Left renal pelvis (tissue), 4 donors: ENCODE measurements around the gene KXD1. TPM values are rescaled to one million over a fixed set of nuclear protein-coding genes. Genes with fewer than 3 reads are reported as not detected.
A peak's percentile ranks its signal among the peaks of the same experiment; 100 is the strongest.
"Not testable (repeated sequence)": the region's sequence is repeated elsewhere in the genome, so short reads cannot be mapped to it uniquely, and the experiment has no call there.

ENCODE experiments used
- DNase-seq, 4 donors: peaks; one replicate each; pipeline ENCODE4 v3.0.0-alpha.2; 2013; ENCODE audit warnings: low read depth in 4 of 4, low spot score in 3 of 4
- polyA plus RNA-seq, 4 donors: library from polyadenylated mRNA; unstranded; fragments of 120-200 nt; gene quantifications; one replicate each; pipeline ENCODE4 v1.2.1, GENCODE V29; 2013; ENCODE audit not compliant: insufficient read length in 4 of 4

The KXD1 gene
- polyA plus RNA-seq, 4 donors, result 56.2 to 70.8 (median 62.6) TPM

GRCh38 chr19:18533058-18533457 is 24.6 kb upstream of the KXD1 start:
- DNase-seq, result no peak

- DNase-seq, result no peak
These were observed 21.2 kb upstream of the KXD1 start for GRCh38 chr19:18536475-18536874.

DNA sequence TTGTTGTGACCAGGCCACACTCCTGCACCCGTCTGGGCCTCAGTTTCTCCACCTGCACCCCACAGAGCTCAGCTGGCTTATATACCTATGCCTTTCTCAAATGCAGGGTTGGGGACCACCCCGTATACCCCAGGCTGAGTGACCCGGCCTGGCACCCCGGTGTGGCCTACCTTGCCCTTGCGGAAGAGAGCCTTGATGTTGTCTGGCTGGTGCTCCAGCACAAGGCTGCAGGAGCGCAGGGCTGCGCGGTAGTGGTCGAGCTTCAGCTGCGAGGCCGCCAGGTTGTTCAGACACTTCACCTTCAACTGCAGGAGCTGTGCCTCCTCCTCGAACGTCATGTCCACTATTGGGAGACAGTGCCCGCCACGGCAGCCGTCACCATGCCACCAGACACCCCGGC is 20.2 kb upstream of the KXD1 start:
- no peak for DNase-seq

DNA sequence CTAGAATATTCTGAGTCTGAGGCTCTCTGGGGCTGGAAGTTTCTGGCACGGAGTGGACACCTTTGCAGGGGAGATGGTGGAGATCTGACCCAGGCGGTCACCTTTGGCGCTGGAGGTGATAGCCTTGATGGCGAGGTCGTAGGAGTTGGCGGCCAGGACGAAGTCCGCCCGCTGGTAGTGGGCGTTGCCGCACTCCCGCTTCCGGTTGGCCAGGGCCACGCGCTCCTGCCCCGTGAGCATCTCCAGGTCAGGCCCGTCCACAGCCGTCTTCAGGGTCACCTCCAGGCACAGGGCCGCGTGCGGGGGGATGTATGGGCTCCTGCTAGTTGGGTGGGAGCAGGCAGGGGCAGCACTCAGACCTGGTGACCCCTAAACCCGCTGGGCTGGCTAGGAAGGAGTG is 19.6 kb upstream of the KXD1 start:
- DNase-seq, result no peak

DNA sequence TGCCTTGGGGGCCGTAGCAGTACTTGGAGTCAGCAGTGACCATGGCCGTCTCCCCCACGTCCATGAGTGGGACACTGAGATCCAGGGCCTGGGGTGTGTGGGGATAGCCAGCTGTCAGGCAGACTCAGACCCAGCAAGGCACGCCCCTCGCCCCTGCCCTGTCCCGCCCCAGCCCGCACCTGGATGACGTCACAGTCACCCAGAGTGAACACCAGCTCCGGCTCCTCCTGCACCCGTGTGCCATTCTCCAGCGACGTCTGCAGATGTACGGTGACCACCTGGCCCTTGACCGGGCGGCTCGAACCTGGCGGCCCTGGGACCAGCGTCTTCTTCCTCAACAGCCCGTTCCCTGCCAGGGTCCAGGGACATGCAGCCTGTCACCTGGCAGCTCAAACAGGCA is 18.3 kb upstream of the KXD1 start:
- no peak for DNase-seq

DNA sequence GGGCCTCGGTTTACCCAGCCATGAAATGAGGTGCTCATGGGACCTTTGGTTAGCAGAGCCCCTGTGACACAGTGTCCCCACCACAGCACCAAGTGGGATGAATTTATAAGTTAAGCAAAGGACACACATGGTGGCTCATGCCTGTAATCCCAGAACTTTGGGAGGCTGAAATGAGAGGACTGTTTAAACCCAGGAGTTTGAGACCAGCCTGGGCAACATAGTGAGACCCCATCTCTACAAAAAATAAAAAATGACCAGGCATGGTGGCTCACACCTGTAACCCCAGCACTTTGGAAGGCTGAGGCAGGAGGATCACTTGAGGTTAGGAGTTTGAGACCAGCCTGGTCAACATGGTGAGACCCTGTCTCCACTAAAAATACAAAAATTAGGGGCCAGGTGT is 17.5 kb upstream of the KXD1 start:
- not testable (repeated sequence) for DNase-seq

DNA sequence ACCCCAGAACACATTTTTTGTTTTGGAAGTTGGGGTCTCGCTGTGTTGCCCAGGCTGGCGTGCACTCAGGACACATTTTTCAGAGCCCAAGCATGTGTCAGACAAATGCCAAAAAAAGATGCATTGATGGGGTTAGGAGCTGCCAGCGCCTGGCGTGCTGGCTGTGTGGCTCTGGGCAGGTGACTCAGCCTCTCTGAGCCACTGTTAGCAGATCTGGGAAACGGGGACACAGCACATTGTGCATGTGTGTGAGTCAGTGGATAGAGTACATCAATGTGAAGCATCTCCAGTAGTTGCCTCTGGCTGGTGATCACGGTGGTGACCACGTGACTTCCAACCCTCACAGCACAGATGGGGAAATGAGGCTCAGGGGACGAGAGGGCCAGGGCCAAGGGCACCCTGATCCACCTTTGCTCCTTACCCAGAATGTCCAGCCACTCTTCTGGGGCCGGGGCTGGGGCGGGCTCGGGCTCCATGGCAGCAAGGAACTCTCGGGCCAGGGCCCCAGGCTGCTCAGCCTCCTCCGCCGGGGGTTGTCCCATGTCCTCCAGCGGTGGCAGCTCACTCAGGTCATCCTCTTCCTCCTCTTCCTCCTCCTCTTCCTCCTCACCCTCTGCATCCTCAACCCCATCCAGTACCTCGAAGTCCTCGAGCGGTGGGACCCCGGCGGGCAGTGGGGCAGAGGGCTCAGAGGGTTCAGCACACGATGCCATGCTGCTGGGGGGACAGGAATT is 16.2 kb upstream of the KXD1 start:
- DNase-seq, result no peak

DNA sequence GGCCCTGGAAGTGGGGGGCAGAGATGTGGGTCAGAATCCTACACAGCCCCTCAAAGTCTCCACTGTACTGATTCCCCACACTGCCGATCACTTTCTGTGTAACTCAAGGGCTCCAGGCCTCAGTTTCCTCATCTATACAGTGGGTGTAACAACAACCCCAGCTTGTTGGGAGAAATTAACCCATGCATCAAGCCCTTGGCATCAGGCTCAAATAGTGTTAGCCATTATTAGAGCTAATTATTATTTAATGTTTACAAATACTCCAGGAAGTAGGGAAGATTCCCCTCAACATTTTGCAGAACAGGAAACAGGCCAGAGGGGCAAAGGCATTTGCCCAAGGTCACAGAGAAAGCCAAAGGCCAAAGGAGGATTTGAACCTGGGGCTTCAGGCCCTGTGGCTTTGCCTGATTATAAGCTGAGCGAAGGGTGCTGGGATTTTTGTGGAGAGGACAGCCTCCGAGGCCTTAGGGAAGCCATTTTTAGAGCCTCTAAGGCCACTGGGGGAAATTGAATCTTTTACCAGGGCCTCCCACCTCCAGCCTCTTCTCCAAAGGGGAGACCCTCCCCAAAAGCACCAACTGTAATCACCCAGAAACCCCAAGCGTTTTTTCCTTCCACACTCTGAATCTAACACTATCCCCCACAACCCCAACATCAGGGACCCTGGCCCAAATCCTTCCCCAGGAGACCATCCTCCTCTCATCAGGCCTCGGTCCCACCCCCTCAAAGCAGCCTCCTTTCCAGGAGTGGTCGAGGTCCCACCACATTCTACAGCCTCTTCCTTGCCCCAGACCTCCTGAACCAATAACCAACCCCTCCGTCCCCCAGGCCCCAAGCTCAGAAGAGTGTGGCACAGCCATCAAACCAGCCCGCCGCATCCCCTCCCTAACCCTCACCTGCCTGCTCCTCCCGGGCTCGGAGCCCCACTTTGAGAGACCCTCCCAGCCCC is 15.4 kb upstream of the KXD1 start:
- no peak for DNase-seq

GRCh38 chr19:18542941-18543813 is 14.5 kb upstream of the KXD1 start, which contains the start of gene FKBP8:
Gene FKBP8 (minus strand): TSS chr19:18543573. CDS start chr19:18541970, 1,603 bp downstream.
- DNase-seq, result peak; percentile 69 to 78 (median 75)

DNA sequence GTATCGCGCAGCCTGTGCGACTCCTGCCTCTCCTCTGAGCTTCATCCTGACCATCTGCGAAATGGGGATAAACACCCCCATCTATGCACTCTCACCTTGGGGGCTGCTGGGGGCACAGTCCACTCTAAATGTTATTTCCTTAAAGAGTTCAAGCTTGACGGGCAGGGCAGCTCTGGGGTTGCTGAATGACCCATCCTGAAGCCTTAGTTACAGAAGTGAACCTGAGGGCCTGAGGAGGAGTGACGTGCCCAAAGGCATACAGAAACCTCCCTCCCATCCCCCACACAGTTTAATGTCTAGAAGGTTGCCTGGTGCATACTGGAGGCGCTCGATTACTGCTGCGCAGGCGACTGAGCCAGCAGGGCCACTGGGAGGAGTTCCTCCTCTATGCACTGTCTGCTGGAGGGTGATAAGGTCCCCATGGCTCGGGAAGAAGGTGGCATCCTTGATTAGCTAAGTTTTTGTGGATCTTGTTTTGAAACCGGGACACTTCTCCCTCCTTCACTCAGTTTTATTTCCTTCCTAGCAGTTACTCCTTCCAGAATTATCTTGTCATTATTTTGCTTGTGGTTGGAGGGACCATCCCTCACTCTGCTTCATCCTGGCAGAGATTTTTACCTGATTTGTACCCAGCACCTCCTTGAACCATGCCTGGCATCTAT is 13.7 kb upstream of the KXD1 start:
- no peak for DNase-seq

DNA sequence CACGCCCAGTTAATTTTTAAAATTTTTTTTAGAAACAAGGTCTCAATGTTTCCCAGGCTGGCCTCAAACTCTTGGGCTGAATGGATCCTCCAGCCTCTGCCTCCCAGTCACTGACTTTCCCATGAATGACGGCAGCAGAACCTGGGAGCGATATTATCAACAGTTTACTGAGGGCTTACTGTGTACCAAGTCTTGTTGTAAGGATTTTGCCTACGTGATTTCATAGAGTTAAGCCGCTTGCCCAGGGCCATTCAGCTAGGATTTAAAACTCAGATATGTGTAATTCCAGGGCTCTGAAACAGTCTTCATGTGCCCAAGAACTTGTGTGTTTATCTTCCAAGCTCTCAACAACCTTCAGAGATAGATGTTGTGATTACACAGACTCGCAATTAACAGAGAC is 6.0 kb upstream of the KXD1 start:
- no peak for DNase-seq

GRCh38 chr19:18558202-18558555 is 509 bp downstream of the KXD1 start:
- DNase-seq, result no peak

DNA sequence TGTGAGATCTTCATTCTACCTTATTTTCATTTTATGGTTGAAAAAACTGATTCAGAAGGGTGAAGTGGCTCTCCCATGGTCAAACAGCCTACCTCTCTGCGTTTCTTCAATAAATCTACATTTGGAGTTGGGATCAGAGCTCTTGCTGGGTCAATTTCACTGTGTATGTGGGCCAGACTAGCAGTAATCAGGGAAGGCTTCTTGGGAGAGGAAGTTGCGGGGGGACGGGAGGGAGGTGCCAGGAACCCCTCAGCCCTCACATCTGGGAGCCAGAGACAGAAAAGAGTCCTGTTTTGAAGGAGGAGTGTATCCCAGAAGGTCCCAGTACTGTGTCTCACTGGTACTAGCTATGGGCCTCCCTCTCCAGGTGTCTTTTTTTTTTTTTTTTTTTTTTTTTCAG is 934 bp downstream of the KXD1 start:
- DNase-seq, result no peak

GRCh38 chr19:18559685-18560084 is 2.0 kb downstream of the KXD1 start:
- no peak for DNase-seq

- no peak for DNase-seq
These were observed 4.4 kb downstream of the KXD1 start for GRCh38 chr19:18562086-18562485.

GRCh38 chr19:18566953-18567352 is 9.3 kb downstream of the KXD1 start:
- DNase-seq, result no peak

DNA sequence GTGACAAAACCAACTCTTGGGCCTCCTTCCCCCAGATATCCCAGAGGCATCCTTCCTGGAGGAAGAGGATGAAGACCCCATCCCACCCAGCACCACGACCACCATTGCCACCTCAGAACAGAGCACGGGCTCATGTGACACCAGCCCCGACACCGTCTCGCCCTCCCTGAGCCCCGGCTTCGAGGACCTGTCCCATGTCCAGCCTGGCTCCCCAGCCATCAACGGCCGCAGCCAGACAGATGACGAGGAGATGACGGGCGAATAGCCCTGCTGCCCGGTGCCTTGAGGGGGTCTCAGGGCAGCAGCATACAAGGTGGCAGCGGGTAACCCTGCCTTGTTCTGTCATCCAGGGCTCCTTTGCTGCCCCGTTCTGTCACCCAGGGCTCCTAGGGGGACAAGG is 10.7 kb downstream of the KXD1 start:
- DNase-seq, result no peak

DNA sequence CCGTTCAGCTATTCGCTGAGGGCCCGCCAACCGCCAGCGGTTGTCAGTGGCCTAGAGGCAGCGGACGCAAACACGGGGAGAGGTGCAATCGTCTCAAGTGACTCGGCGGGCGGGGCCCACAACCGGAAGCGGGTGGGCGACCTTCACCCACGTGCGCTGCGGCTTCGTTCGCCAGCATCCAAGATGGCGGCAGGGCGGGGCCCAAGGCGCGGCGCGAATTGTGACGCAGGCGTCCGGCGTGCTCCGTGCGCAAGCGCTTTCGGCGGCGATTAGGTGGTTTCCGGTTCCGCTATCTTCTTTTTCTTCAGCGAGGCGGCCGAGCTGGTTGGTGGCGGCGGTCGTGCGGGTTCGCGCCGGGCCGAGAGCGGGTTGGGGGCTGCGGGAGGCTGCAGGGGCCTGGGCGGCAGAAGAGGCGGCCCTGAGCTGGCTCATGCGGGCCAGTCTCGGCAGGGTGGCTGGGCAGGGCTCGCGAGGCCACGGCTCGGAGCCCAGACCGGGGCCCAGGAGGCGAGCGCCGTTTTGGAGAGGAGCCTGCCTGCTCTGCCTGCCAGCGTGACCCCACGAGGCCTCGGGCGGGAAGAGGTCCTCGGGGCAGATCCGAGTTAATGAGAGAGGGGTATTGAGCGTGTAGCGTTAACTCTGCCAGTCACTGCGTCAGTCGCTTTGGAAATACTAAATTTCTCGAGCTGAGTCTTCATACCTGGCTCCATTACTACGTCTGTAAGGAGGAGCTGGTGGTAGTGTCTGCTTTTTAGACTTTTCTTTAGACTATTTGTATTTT is 14.1 kb downstream of the KXD1 start, which contains the start of gene UBA52:
Gene UBA52, plus strand, starts transcription at position 294 of the 781 bp plus-strand sequence. CDS start 1,444 bp downstream, outside the sequence.
- DNase-seq, result peak; percentile 91 to 93 (median 92)

DNA sequence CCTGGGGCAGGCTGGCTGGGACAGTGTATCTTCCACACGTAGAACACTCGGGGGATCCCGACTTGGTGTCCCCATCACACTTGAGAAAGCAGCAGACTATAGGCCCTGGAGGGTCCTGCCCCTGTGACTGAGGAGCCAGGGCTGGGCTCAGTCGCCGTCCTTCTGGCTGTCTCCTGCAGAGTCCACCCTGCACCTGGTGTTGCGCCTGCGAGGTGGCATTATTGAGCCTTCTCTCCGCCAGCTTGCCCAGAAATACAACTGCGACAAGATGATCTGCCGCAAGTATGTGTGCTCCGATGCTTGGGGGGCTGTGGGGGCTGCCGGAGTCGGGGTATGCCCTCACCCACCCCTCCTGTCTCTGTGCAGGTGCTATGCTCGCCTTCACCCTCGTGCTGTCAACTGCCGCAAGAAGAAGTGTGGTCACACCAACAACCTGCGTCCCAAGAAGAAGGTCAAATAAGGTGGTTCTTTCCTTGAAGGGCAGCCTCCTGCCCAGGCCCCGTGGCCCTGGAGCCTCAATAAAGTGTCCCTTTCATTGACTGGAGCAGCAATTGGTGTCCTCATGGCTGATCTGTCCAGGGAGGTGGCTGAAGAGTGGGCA is 17.1 kb downstream of the KXD1 start:
- DNase-seq, result no peak
